Astrocyte of the spinal cord (primary cell): ENCODE results near the gene LAMP5.

Experiments used
- DNase-seq: peaks from one replicate; pipeline ENCODE4 v3.0.0; 2011; ENCODE audit warnings: low read depth, low spot score
- H3K4me3 ChIP-seq: 2 replicates; pipeline ENCODE4 v1.5.1; 2011; ENCODE audit warnings: low read depth, mild to moderate bottlenecking, low read length, moderate library complexity
- CTCF ChIP-seq: IDR thresholded peaks from 2 replicates; pipeline ENCODE4 v1.5.1; 2012; ENCODE audit warnings: low read depth, mild to moderate bottlenecking, low read length, inconsistent platforms
- in situ Hi-C: cut with HindIII; loops from 2 replicates; pipeline ENCODE4 v1.10.0; 2017; ENCODE audit warnings: low sequenced_read_pairs

LAMP5 gene

GRCh38 chr20:9565910-9566550 is 51.6 kb downstream of the LAMP5 start:
- H3K4me3 ChIP-seq: no peak overlapping the region
- in situ Hi-C loops: no loop called here
- DNase-seq: no peak
- TF ChIP-seq CTCF: no peak

DNA sequence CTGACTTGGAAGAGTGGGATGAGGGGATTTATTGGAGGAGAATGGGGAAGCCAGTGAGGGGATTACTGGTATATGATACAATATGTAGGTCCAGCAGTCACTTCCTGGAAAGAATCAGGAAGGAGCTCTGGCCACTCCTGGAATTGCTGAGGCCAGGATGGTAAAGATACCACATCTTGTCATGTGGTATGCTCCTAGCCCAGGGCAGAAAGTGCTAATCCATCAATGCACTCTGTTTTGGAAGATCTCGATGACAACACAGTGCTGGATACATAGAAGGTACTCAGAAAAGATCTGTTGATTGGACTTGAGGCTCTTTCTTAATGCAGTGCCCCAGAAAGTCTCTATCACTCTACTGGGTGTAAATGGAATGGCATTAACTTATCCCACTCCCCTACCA is 52.6 kb downstream of the LAMP5 start:
- TF ChIP-seq CTCF: no peak
- in situ Hi-C loops: no loop called here
- no peak overlapping the region for H3K4me3 ChIP-seq
- DNase-seq: no peak

- H3K4me3 ChIP-seq: no peak overlapping the region
- TF ChIP-seq CTCF: no peak
- in situ Hi-C loops: no loop called here
- DNase-seq: no peak
Measured at GRCh38 chr20:9570612-9571011, 56.2 kb downstream of the LAMP5 start.

- in situ Hi-C loops: no loop called here
- no peak for TF ChIP-seq CTCF
- DNase-seq: no peak
- no peak overlapping the region for H3K4me3 ChIP-seq
Measured at GRCh38 chr20:9571783-9572182, 57.4 kb downstream of the LAMP5 start.

GRCh38 chr20:9572670-9573069 is 58.3 kb downstream of the LAMP5 start:
- H3K4me3 ChIP-seq: no peak overlapping the region
- TF ChIP-seq CTCF: no peak
- in situ Hi-C loops: no loop called here
- DNase-seq: no peak

- in situ Hi-C loops: no loop called here
- no peak for DNase-seq
- no peak overlapping the region for H3K4me3 ChIP-seq
- TF ChIP-seq CTCF: no peak
Measured at GRCh38 chr20:9573335-9574151, 59.2 kb downstream of the LAMP5 start.
